K562 (cell line): Measurements from ENCODE around the gene ZDHHC18. TPM values are rescaled to one million over a fixed set of nuclear protein-coding genes. Genes with fewer than 3 reads are reported as not detected.

ENCODE experiments used
- CBX8 ChIP-seq: fragments of 200-600 bp; sonication (generic); IDR thresholded peaks from 2 replicates; pipeline ENCODE4 v1.6.1; 2012; ENCODE audit warnings: borderline replicate concordance, mixed run types, low read depth, mild to moderate bottlenecking, moderate library complexity, mixed read lengths, low read length, control low read depth, inconsistent platforms; ENCODE audit not compliant: poor library complexity, severe bottlenecking; ENCODE audit errors: extremely low read depth
- CEBPZ ChIP-seq: fragments of 150-350 bp; IDR thresholded peaks from 2 replicates; pipeline ENCODE4 v1.6.1; 2014; ENCODE audit warnings: low read depth, mild to moderate bottlenecking, low read length, borderline replicate concordance
- FOXO4 ChIP-seq: fragments of 450-650 bp; formaldehyde crosslinking; IDR thresholded peaks from 2 replicates; pipeline ENCODE4 v1.4.0; 2020; ENCODE audit warnings: mild to moderate bottlenecking, moderate library complexity
- HMG20B ChIP-seq: fragments of 250-450 bp; sonication (Bioruptor Pico); IDR thresholded peaks from 2 replicates; pipeline ENCODE4 v1.5.0; 2021; ENCODE audit warnings: mild to moderate bottlenecking
- HNRNPH1 ChIP-seq: fragments of 200-400 bp; formaldehyde crosslinking; optimal IDR thresholded peaks from 2 replicates; pipeline ENCODE3; 2017; ENCODE audit warnings: low read depth, mild to moderate bottlenecking, low read length, moderate library complexity
- MTF1 ChIP-seq: fragments of 250-450 bp; sonication (Bioruptor Pico); IDR thresholded peaks from 2 replicates; pipeline ENCODE4 v1.9.0; 2021; ENCODE audit warnings: moderate library complexity, mild to moderate bottlenecking, inconsistent platforms, borderline replicate concordance
- MXI1 ChIP-seq: IDR thresholded peaks from 2 replicates; pipeline ENCODE4 v1.6.1; 2011; ENCODE audit warnings: low read depth, mild to moderate bottlenecking, improper control_type of control experiment, low read length
- POLR2AphosphoS5 ChIP-seq: IDR thresholded peaks from 2 replicates; pipeline ENCODE4 v1.6.1; 2011; ENCODE audit warnings: mild to moderate bottlenecking, low read depth, low read length, moderate library complexity; ENCODE audit not compliant: control insufficient read depth, insufficient read depth
- POU5F1 ChIP-seq: fragments of 150-350 bp; IDR thresholded peaks from 2 replicates; pipeline ENCODE4 v1.6.1; 2014; ENCODE audit warnings: borderline replicate concordance, low read length, low read depth, mild to moderate bottlenecking; ENCODE audit not compliant: partially characterized antibody
- RFX1 ChIP-seq: fragments of 450-650 bp; IDR thresholded peaks from 2 replicates; pipeline ENCODE4 v1.6.1; 2016; ENCODE audit warnings: mild to moderate bottlenecking, moderate library complexity
- TARDBP ChIP-seq: fragments of 450-650 bp; IDR thresholded peaks from 2 replicates; pipeline ENCODE4 v1.6.1; 2016
- THRB ChIP-seq: fragments of 450-650 bp; formaldehyde crosslinking; conservative IDR thresholded peaks from 2 replicates; pipeline ENCODE4 v1.4.0; 2022; ENCODE audit warnings: mild to moderate bottlenecking, missing genetic modification characterization
- ZNF217 ChIP-seq: sonication (generic); formaldehyde crosslinking; IDR thresholded peaks from 2 replicates; pipeline ENCODE4 v1.8.0; 2022; ENCODE audit warnings: mild to moderate bottlenecking, missing genetic modification reagents
- ZNF253 ChIP-seq: fragments of 250-450 bp; sonication (Bioruptor Pico); conservative IDR thresholded peaks from 2 replicates; pipeline ENCODE4 v1.6.1; 2021; ENCODE audit warnings: mild to moderate bottlenecking
- ZNF609 ChIP-seq: sonication (generic); formaldehyde crosslinking; IDR thresholded peaks from 2 replicates; pipeline ENCODE4 v1.8.1; 2023; ENCODE audit warnings: missing genetic modification reagents, mild to moderate bottlenecking, borderline replicate concordance
- polyA plus RNA-seq, 8 experiments: library from polyadenylated mRNA; depleted of rRNA in 4 of 8; stranded (reverse) in 5 of 8; unstranded in 3 of 8; fragments of >200 nt; fragmentation: Nextera tagmentation in 2 of 8; fragmentation: Illumina TruSeq in 1 of 8; extraction: Ambion mirVana in 2 of 8; extraction: Trizol in 1 of 8; gene quantifications; 2 replicates each; pipeline versions ENCODE4 v1.2.1 to v1.2.3, GENCODE V29; 2011 to 2014; ENCODE audit warnings: inconsistent platforms in 1 of 8, missing spikeins in 1 of 8
- total RNA-seq, 7 experiments: library from RNA; depleted of rRNA in 6 of 7; stranded (reverse); fragments of >200 nt in 6 of 7; fragmentation: Illumina TruSeq in 2 of 7; extraction: Trizol in 2 of 7; gene quantifications; 2 replicates each; pipeline versions ENCODE4 v1.2.1 to v1.2.3, GENCODE V29; 2011 to 2021; ENCODE audit warnings: low replicate concordance in 1 of 7

ZDHHC18 gene
- total and polyA plus RNA-seq, 9 of the 15 experiments (the other 6 are each of a cell fraction or from before 2014, with no cell fraction given) = 0.42 to 35.6 (median 15.8) TPM

GRCh38 chr1:26788836-26789611 is 37.5 kb upstream of the ZDHHC18 start (continued):
- TF ChIP-seq THRB (CRISPR knock-in tag) (no peak), CBX8 (no peak), FOXO4 (CRISPR knock-in tag) (no peak), HMG20B (CRISPR knock-in tag) (no peak), ZNF253 (CRISPR knock-in tag) (no peak), CEBPZ (no peak), POLR2AphosphoS5 (0 out of 2 replicates have a peak, but pooled peaks have one; percentile 26), ZNF609 (CRISPR knock-in tag) (no peak), TARDBP (no peak), ZNF217 (CRISPR knock-in tag) (0 out of 2 replicates have a peak, but pooled peaks have one; percentile 60), MXI1 (peak; percentile 15; the same call in 1 of the 2 replicates), MTF1 (CRISPR knock-in tag) (no peak), RFX1 (no peak), HNRNPH1 (no peak), POU5F1 (no peak)
